MCF 10A (cell line): Measurements from ENCODE around the gene ZNF322. TPM values are rescaled to one million over a fixed set of nuclear protein-coding genes. Genes with fewer than 3 reads are reported as not detected.
A peak's percentile ranks its signal among the peaks of the same experiment; 100 is the strongest.
"Not testable (repeated sequence)": the region's sequence is repeated elsewhere in the genome, so short reads cannot be mapped to it uniquely, and the experiment has no call there.

ENCODE experiments used
- Bru-seq: library from RNA; stranded (reverse); fragments of 400-500 nt; gene quantifications from one replicate; lab custom pipeline; 2021; lab: Mats Ljungman, UMichigan
- BruChase-seq, 2 experiments: library from RNA; stranded (reverse); fragments of 400-500 nt; gene quantifications; one replicate each; lab custom pipeline; 2021; lab: Mats Ljungman, UMichigan
- BruUV-seq: library from RNA; stranded (reverse); fragments of 400-500 nt; replicated peaks from 2 replicates; lab custom pipeline; 2021; lab: Mats Ljungman, UMichigan
- CTCF ChIA-PET: fragments of 300-600 bp; sonication (Branson Sonifier 250); formaldehyde crosslinking; extraction: SDS; loops from one replicate; lab custom pipeline; 2021; ENCODE audit warnings: antibody characterized with exemption, inconsistent platforms; lab: Yijun Ruan, JAX
- POLR2A ChIA-PET: fragments of 300-600, 350-650 bp; sonication (Branson Sonifier 250); formaldehyde crosslinking; extraction: SDS; loops from one replicate; lab custom pipeline; 2020; ENCODE audit warnings: antibody characterized with exemption, inconsistent platforms; lab: Yijun Ruan, JAX
- DNase-seq: peaks from one replicate; pipeline ENCODE4 v3.0.0-alpha.2; 2018; ENCODE audit not compliant: unreplicated experiment
- H3K27ac Mint-ChIP-seq: one replicate; pipeline ENCODE4 v1.8.0; 2022; ENCODE audit warnings: mild to moderate bottlenecking, low read depth, mixed read lengths; ENCODE audit not compliant: unreplicated experiment
- H3K27me3 Mint-ChIP-seq: one replicate; pipeline ENCODE4 v1.8.0; 2022; ENCODE audit warnings: mixed read lengths; ENCODE audit not compliant: insufficient read depth, unreplicated experiment
- H3K36me3 Mint-ChIP-seq: one replicate; pipeline ENCODE4 v1.8.0; 2022; ENCODE audit warnings: mild to moderate bottlenecking, moderate library complexity, mixed read lengths; ENCODE audit not compliant: insufficient read depth, unreplicated experiment
- H3K4me1 Mint-ChIP-seq: one replicate; pipeline ENCODE4 v1.8.0; 2022; ENCODE audit warnings: mixed read lengths; ENCODE audit not compliant: insufficient read depth, unreplicated experiment
- H3K4me3 Mint-ChIP-seq: one replicate; pipeline ENCODE4 v1.8.0; 2022; ENCODE audit warnings: mild to moderate bottlenecking, moderate library complexity, mixed read lengths; ENCODE audit not compliant: unreplicated experiment
- H3K9me3 Mint-ChIP-seq: one replicate; pipeline ENCODE4 v1.8.0; 2022; ENCODE audit warnings: mixed read lengths; ENCODE audit not compliant: unreplicated experiment
- intact Hi-C: fragments of 100-400 bp; cut with micrococcal nuclease; formaldehyde crosslinking; loops from 2 replicates; pipeline ENCODE4 v1.14.1; 2022
- long read RNA-seq: library from polyadenylated mRNA; stranded (forward); transcript quantifications from one replicate; pipeline ENCODE4 v2.0.0, GENCODE V29; 2022
- total RNA-seq: library from RNA; stranded (reverse); gene quantifications from 2 replicates; pipeline ENCODE4 v1.2.3, GENCODE V29; 2022
- TF ChIP-seq, protein P1 (sequence below): fragments of 200-600 bp; IDR thresholded peaks from one replicate; pipeline ENCODE4 v1.8.0; 2022; ENCODE audit warnings: antibody characterized with exemption, mild to moderate bottlenecking; ENCODE audit not compliant: unreplicated experiment

Gene ZNF322, protein sequence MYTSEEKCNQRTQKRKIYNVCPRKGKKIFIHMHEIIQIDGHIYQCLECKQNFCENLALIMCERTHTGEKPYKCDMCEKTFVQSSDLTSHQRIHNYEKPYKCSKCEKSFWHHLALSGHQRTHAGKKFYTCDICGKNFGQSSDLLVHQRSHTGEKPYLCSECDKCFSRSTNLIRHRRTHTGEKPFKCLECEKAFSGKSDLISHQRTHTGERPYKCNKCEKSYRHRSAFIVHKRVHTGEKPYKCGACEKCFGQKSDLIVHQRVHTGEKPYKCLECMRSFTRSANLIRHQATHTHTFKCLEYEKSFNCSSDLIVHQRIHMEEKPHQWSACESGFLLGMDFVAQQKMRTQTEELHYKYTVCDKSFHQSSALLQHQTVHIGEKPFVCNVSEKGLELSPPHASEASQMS
- 20.7 and 23.3 TPM in 2 replicates for total RNA-seq
- percentile 83 among the genes with signal in this experiment for Bru-seq, nascent RNA
- BruChase-seq, experiment 1, labeled RNA remaining after a 6-hour chase = percentile 64 among the genes with signal in this experiment
- BruChase-seq, experiment 2, labeled RNA remaining after a 2-hour chase = percentile 80 among the genes with signal in this experiment
- long read RNA-seq, full-length matches to known transcripts = 30 of 38 reads
- long read RNA-seq, partial matches to known transcripts = 0 of 38 reads
- long read RNA-seq, other reads (novel, unspliced or antisense) = 8 of 38 reads

DNA sequence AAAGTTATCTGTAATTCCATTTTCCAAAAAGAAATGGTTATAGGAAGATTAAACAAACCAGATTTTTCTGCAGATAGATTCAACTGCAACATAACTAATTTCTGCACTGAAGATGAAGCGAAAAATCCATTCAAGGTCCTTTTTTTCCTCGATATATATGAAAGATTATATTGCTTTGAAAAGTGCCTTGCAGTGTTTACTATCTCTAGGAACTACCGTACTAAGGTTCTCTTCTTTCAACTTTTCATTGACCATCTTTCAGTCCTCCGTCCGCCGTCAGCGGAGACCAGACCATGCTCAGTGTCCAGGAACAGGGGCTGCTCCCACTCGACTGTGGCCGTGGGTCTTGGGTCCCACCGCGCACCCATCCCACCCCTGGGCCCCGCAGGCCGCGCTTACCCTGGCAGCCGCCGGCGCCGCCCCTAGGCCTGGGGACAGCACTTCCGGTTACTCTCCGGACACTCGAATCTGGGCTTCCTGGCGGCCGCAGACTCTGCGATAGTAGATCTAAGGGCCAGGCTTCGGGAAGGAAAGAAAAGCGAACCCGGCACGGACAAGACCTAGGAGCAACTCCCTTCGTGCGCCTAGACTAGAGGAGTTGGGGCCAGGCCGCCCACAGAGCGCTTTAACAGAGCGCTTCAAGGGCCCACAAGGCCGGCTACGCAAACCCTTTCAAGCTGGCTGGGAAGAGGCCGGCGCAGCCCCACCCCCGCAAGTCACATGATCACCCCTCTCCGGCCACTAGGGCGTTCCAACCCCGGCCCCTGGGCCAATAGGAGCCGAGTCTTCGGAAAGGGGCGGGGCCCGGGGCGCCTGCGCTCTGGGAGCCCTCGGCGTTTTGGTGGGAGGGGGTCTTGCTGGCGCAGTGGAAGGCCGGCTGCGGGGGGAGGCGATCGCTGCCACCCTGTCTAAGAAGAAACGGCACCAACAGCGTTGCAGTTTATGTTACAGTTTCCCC is at the start of gene ZNF322:
Gene ZNF322 (minus strand): TSS at position 705 of the 958 bp plus-strand sequence. CDS start 21,193 bp downstream, outside the sequence.
- CTCF ChIA-PET = interaction anchor here (0.6 kb wide), 2 partner anchors 86 to 322 kb away, joined by 3 to 4 read pairs; no protein-coding TSS in a partner anchor
- peaks cover 35% of the 10 kb centered on the region for H3K27me3 Mint-ChIP-seq
- POLR2A ChIA-PET = interaction anchor here (0.6 to 1.0 kb wide), 5 partner anchors 10 to 473 kb away, joined by 3 read pairs; a partner anchor contains a TSS
- peaks cover 23% of the 10 kb centered on the region for H3K36me3 Mint-ChIP-seq
- TSS peak; percentile 43 for BruUV-seq
- H3K4me3 Mint-ChIP-seq = peak within 1 kb of the TSS; percentile 76
- intact Hi-C loops = no loop called here
- H3K9me3 Mint-ChIP-seq = no peaks in the 10 kb centered on the region
- TF ChIP-seq, protein P1, sequence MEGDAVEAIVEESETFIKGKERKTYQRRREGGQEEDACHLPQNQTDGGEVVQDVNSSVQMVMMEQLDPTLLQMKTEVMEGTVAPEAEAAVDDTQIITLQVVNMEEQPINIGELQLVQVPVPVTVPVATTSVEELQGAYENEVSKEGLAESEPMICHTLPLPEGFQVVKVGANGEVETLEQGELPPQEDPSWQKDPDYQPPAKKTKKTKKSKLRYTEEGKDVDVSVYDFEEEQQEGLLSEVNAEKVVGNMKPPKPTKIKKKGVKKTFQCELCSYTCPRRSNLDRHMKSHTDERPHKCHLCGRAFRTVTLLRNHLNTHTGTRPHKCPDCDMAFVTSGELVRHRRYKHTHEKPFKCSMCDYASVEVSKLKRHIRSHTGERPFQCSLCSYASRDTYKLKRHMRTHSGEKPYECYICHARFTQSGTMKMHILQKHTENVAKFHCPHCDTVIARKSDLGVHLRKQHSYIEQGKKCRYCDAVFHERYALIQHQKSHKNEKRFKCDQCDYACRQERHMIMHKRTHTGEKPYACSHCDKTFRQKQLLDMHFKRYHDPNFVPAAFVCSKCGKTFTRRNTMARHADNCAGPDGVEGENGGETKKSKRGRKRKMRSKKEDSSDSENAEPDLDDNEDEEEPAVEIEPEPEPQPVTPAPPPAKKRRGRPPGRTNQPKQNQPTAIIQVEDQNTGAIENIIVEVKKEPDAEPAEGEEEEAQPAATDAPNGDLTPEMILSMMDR = no peak
- H3K27ac Mint-ChIP-seq = peak within 1 kb of the TSS; percentile 83
- DNase-seq = peak; percentile 94
- H3K4me1 Mint-ChIP-seq = peaks cover 19% of the 10 kb centered on the region

DNA sequence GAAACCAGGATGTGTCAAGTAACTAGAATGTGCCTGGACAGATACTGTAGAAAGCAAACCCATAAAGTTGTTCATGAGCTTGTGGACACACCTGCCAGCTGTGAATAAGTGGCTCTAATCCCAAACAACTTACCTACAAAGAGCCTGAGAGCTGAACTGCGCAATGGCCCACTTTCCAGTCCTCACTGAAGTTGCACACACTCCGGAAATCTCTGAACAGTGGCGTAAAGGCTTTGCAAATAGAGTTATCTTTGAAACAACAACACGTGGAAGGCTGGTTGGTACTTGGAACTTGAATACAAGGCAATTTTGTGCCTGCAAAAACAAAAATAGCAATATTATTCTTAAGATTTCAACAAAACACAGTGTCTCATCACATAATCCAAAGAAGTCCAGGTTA is 46.2 kb upstream of the ZNF322 start:
- H3K4me3 Mint-ChIP-seq, H3K36me3 Mint-ChIP-seq, H3K4me1 Mint-ChIP-seq, POLR2A ChIA-PET, BruUV-seq, DNase-seq, CTCF ChIA-PET, H3K9me3 Mint-ChIP-seq, intact Hi-C loops, H3K27me3 Mint-ChIP-seq, H3K27ac Mint-ChIP-seq: not testable (repeated sequence)

DNA sequence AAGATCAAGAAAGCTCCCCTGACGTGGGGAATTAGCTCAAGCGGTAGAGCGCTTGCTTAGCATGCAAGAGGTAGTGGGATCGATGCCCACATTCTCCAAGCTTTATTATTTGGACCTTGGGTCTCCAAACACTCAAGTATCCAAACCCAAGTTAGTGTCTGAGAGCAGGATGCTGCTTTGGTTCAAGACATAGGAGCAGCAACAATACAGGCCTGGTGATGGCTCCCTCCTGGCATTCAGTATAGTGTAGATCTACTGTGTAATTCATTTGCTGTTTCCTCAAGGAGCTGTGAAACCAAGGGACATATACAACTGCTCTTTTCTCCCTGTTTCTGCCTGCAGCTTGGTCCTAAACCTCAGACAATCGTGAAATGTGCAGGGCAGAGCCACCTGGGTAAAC is 45.8 kb upstream of the ZNF322 start:
- CTCF ChIA-PET, H3K27me3 Mint-ChIP-seq, intact Hi-C loops, H3K4me3 Mint-ChIP-seq, POLR2A ChIA-PET, BruUV-seq, H3K27ac Mint-ChIP-seq, DNase-seq, H3K9me3 Mint-ChIP-seq, H3K36me3 Mint-ChIP-seq, H3K4me1 Mint-ChIP-seq: not testable (repeated sequence)

DNA sequence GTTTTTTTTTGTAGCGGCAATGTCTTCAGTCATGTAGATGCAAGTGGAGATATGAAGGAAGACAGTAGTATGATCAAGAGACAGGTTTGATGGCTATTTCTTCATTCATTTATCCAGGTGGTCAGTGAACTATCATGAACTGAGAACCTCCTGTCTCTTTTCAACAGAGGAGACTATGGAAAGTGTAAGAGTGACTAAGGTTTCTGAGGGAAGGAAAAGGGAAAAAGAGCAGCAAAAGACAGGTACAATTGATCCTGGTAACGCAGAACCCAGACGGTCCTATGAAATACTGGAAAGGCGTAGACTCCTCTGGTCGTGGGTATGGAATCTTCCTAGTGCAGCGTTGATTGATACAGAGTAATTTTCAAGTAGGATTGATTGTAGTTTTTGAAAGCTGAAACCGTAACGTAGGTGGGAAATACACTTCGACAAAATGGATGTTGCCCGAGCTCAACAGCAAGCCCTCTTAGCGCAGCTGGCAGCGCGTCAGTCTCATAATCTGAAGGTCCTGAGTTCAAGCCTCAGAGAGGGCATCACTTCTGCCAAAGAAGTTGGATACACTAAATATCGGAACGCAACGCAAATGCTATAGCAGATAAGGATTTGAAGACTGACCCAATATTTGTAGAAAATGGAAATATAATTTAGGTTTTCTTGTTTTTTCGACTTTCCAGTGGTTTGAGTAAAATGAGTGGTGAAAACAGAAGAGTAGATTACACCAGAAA is 41.6 kb upstream of the ZNF322 start:
- H3K27me3 Mint-ChIP-seq, H3K4me3 Mint-ChIP-seq, H3K4me1 Mint-ChIP-seq, H3K9me3 Mint-ChIP-seq, BruUV-seq, intact Hi-C loops, POLR2A ChIA-PET, CTCF ChIA-PET, DNase-seq, H3K27ac Mint-ChIP-seq, H3K36me3 Mint-ChIP-seq: not testable (repeated sequence)

DNA sequence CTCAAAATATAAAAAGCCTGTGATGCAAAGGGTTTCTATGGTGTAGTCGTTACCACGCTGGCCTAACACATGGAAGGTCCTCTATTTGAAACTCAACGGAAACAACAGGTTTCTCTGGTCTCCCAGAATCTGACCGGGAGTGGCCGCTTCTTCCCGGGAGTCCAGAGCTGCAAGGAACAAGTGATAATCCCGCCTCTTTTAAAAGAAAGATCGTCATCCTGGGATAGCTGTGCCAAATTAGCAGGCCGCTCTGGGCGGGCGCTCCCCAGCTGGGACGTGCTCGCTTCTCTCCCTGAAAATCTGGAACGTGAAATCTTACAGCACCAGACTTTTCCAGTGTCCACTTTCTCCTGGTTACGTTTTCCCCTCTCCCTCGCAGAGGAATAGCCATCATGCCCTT is 38.0 kb upstream of the ZNF322 start:
- H3K27ac Mint-ChIP-seq, BruUV-seq, H3K4me1 Mint-ChIP-seq, H3K27me3 Mint-ChIP-seq, POLR2A ChIA-PET, DNase-seq, H3K9me3 Mint-ChIP-seq, H3K4me3 Mint-ChIP-seq, CTCF ChIA-PET, H3K36me3 Mint-ChIP-seq, intact Hi-C loops: not testable (repeated sequence)

DNA sequence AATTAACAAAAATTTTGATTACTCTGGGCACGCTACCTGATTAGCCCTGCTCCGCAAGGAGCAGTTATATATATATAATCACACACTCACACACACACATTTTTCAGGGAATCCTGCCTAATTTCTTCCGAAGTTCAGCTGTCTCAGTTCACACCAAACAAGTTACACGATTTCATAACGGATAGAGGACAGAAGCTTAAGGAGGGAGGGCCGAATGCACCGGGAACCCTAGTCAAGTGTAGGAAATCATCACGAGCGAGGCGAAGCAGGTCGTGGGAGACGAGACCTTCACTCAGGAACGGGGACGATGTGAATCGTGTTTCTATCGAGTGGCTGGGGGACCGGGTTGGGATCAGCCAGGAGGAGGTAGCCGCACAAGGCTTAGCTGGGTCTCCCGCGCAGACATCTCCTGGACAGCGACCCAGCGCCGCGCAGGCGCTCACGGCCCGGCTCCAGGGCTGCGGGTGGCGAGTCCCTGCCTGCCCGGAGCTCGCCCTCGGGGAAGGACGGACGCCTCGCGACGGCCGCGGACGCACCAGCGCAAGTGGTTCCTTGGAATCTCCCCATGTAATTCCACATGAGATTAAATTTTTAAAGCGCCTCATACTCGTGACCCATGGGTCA is 29.9 kb upstream of the ZNF322 start:
- H3K4me3 Mint-ChIP-seq, BruUV-seq, CTCF ChIA-PET: not testable (repeated sequence)

DNA sequence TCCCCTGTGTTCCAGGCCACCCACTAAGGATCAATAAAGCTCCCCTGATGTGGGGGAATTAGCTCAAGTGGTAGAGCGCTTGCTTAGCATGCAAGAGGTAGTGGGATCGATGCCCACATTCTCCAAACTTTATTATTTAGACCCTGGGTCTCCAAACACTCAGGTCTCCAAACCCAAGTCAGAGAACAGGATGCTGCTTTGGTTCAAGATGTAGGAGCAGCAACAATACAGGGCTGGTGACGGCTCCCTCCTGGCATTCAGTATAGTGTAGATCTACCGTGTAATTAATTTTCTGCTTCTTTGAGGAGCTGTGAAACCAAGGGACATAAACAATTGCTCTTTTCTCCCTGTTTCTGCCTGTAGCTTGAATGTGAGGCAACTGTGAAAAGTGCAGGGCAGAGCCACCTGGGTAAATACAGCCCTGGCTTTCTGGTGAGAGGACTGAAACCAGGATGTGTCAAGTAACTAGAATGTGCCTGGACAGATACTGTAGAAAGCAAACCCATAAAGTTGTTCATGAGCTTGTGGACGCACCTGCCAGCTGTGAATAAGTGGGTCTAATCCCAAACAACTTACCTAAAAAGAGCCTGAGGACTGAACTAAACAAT is 23.0 kb upstream of the ZNF322 start:
- BruUV-seq, POLR2A ChIA-PET, H3K27me3 Mint-ChIP-seq, H3K36me3 Mint-ChIP-seq, intact Hi-C loops, H3K4me3 Mint-ChIP-seq, H3K9me3 Mint-ChIP-seq, H3K4me1 Mint-ChIP-seq, DNase-seq, H3K27ac Mint-ChIP-seq, CTCF ChIA-PET: not testable (repeated sequence)

More for the DNA sequence above, 29.9 kb upstream of the ZNF322 start:
- H3K27me3 Mint-ChIP-seq, POLR2A ChIA-PET, intact Hi-C loops, H3K4me1 Mint-ChIP-seq, DNase-seq, H3K9me3 Mint-ChIP-seq, H3K27ac Mint-ChIP-seq, H3K36me3 Mint-ChIP-seq: not testable (repeated sequence)
